MCF 10A (cell line): ENCODE data around the gene TEAD2. TPM values are rescaled to one million over a fixed set of nuclear protein-coding genes. Genes with fewer than 3 reads are reported as not detected.

Source experiments
- BruUV-seq: library from RNA; stranded (reverse); fragments of 400-500 nt; replicated peaks from 2 replicates; lab custom pipeline; 2021; lab: Mats Ljungman, UMichigan
- CTCF ChIA-PET: fragments of 300-600 bp; sonication (Branson Sonifier 250); formaldehyde crosslinking; extraction: SDS; loops from one replicate; lab custom pipeline; 2021; ENCODE audit warnings: antibody characterized with exemption, inconsistent platforms; lab: Yijun Ruan, JAX
- POLR2A ChIA-PET: fragments of 300-600, 350-650 bp; sonication (Branson Sonifier 250); formaldehyde crosslinking; extraction: SDS; loops from one replicate; lab custom pipeline; 2020; ENCODE audit warnings: antibody characterized with exemption, inconsistent platforms; lab: Yijun Ruan, JAX
- DNase-seq: peaks from one replicate; pipeline ENCODE4 v3.0.0-alpha.2; 2018; ENCODE audit not compliant: unreplicated experiment
- H3K27ac Mint-ChIP-seq: one replicate; pipeline ENCODE4 v1.8.0; 2022; ENCODE audit warnings: mild to moderate bottlenecking, low read depth, mixed read lengths; ENCODE audit not compliant: unreplicated experiment
- H3K27me3 Mint-ChIP-seq: one replicate; pipeline ENCODE4 v1.8.0; 2022; ENCODE audit warnings: mixed read lengths; ENCODE audit not compliant: insufficient read depth, unreplicated experiment
- H3K36me3 Mint-ChIP-seq: one replicate; pipeline ENCODE4 v1.8.0; 2022; ENCODE audit warnings: mild to moderate bottlenecking, moderate library complexity, mixed read lengths; ENCODE audit not compliant: insufficient read depth, unreplicated experiment
- H3K4me1 Mint-ChIP-seq: one replicate; pipeline ENCODE4 v1.8.0; 2022; ENCODE audit warnings: mixed read lengths; ENCODE audit not compliant: insufficient read depth, unreplicated experiment
- H3K4me3 Mint-ChIP-seq: one replicate; pipeline ENCODE4 v1.8.0; 2022; ENCODE audit warnings: mild to moderate bottlenecking, moderate library complexity, mixed read lengths; ENCODE audit not compliant: unreplicated experiment
- H3K9me3 Mint-ChIP-seq: one replicate; pipeline ENCODE4 v1.8.0; 2022; ENCODE audit warnings: mixed read lengths; ENCODE audit not compliant: unreplicated experiment
- CTCF ChIP-seq: fragments of 200-600 bp; IDR thresholded peaks from one replicate; pipeline ENCODE4 v1.8.0; 2022; ENCODE audit warnings: antibody characterized with exemption, mild to moderate bottlenecking; ENCODE audit not compliant: unreplicated experiment
- intact Hi-C: fragments of 100-400 bp; cut with micrococcal nuclease; formaldehyde crosslinking; loops from 2 replicates; pipeline ENCODE4 v1.14.1; 2022
- total RNA-seq: library from RNA; stranded (reverse); gene quantifications from 2 replicates; pipeline ENCODE4 v1.2.3, GENCODE V29; 2022

The TEAD2 gene
- total RNA-seq, 1 experiment from 2014 or later, result 3.5 TPM

- no TSS peak for BruUV-seq
- H3K27me3 Mint-ChIP-seq, result peaks cover 23% of the 10 kb centered on the region
- no peak overlapping the region for H3K27ac Mint-ChIP-seq
- no peaks in the 10 kb centered on the region for H3K36me3 Mint-ChIP-seq
- ChIA-PET CTCF (interaction anchor here (0.6 to 4.5 kb wide), 15 partner anchors 9 to 165 kb away, joined by 3 to 30 read pairs (median 4); partner anchors contain the start of genes DKKL1 and SLC17A7), POLR2A (interaction anchor here (1.7 kb wide), 1 partner anchor 30 kb away, joined by 4 read pairs; no protein-coding TSS in a partner anchor)
- TF ChIP-seq CTCF, result no peak
- intact Hi-C loops, result no loop called here
- H3K9me3 Mint-ChIP-seq, result no peaks in the 10 kb centered on the region
- DNase-seq, result no peak
- H3K4me3 Mint-ChIP-seq, result no peak overlapping the region
- H3K4me1 Mint-ChIP-seq, result peaks cover 6% of the 10 kb centered on the region
These were observed 28.1 kb upstream of the TEAD2 start for GRCh38 chr19:49390131-49390928.

- intact Hi-C loops, result no loop called here
- no peak for TF ChIP-seq CTCF
- Mint-ChIP-seq H3K9me3 (no peaks in the 10 kb centered on the region), H3K27ac (no peak overlapping the region), H3K27me3 (peaks cover 23% of the 10 kb centered on the region), H3K36me3 (no peaks in the 10 kb centered on the region), H3K4me3 (no peak overlapping the region), H3K4me1 (peaks cover 6% of the 10 kb centered on the region)
- DNase-seq, result no peak
- POLR2A ChIA-PET, result no interaction called here
- CTCF ChIA-PET, result interaction anchor here (0.7 kb wide), 1 partner anchor 164 kb away, joined by 6 read pairs; no protein-coding TSS in a partner anchor
- BruUV-seq, result no TSS peak
These were observed 27.2 kb upstream of the TEAD2 start for GRCh38 chr19:49389406-49389805.

GRCh38 chr19:49387936-49388372, 25.7 kb upstream of the TEAD2 start, which contains the start of gene KASH5:
Gene KASH5 (plus strand): TSS chr19:49388249. CDS start chr19:49390884, 2,635 bp downstream.
- POLR2A ChIA-PET, result no interaction called here
- peaks cover 23% of the 10 kb centered on the region for H3K27me3 Mint-ChIP-seq

More at GRCh38 chr19:49387936-49388372, 25.7 kb upstream of the TEAD2 start, which contains the start of gene KASH5:
- intact Hi-C loops, result no loop called here
- CTCF ChIA-PET, result no interaction called here
- Mint-ChIP-seq H3K4me1 (peaks cover 6% of the 10 kb centered on the region), H3K9me3 (no peaks in the 10 kb centered on the region), H3K4me3 (no peak within 1 kb of the TSS), H3K36me3 (no peaks in the 10 kb centered on the region), H3K27ac (no peak within 1 kb of the TSS)
- no peak for TF ChIP-seq CTCF
- no peak for DNase-seq
- no TSS peak for BruUV-seq
